ENCODE data around the gene SLC1A2. TPM values are rescaled to one million over a fixed set of nuclear protein-coding genes. Genes with fewer than 3 reads are reported as not detected.

Gene SLC1A2
- total RNA-seq, 4 donors from 2014 or later, result 0.22 to 0.60 (median 0.41) TPM

GRCh38 chr11:35282221-35282882 is 137.0 kb downstream of the SLC1A2 start:
- H3K27ac ChIP-seq, result peak overlapping the region in 2 of 4 donors; percentile 30 to 56
- H3K4me1 ChIP-seq, result no peaks in the 10 kb centered on the region
- no peaks in the 10 kb centered on the region for H3K9me3 ChIP-seq
- TF ChIP-seq CTCF (IDR thresholded peaks at IDR 0.05), result no peak
- TF ChIP-seq POLR2A (IDR thresholded peaks at IDR 0.05), result no peak
- TF ChIP-seq EP300 (IDR thresholded peaks at IDR 0.05), result no peak
- H3K36me3 ChIP-seq, result no peaks in the 10 kb centered on the region
- H3K27me3 ChIP-seq, result no peaks in the 10 kb centered on the region
- DNase-seq (ENCODE audit: low spot score in 2 of 2), result no peak
- WGBS, 2 donors, result 66 to 72% methylated on average over 2 of the region's 2 CpGs
- H3K4me3 ChIP-seq, result no peak overlapping the region

- Histone ChIP-seq H3K27me3 (no peaks in the 10 kb centered on the region), H3K36me3 (no peaks in the 10 kb centered on the region), H3K27ac (peak overlapping the region in 2 of 4 donors; percentile 34 to 56), H3K9me3 (no peaks in the 10 kb centered on the region), H3K4me3 (no peak overlapping the region), H3K4me1 (peaks cover 0 to 4% (median 2%) of the 10 kb centered on the region in 4 donors)
- no peak for DNase-seq (ENCODE audit: low spot score in 2 of 2)
- WGBS, 2 donors, result 75 to 77% methylated on average over 5 of the region's 5 CpGs
- TF ChIP-seq EP300 (IDR thresholded peaks at IDR 0.05) (peak in 1 of 2 donors; percentile 43), POLR2A (IDR thresholded peaks at IDR 0.05) (no peak)
These were observed 138.1 kb downstream of the SLC1A2 start for GRCh38 chr11:35281169-35281688.

DNA sequence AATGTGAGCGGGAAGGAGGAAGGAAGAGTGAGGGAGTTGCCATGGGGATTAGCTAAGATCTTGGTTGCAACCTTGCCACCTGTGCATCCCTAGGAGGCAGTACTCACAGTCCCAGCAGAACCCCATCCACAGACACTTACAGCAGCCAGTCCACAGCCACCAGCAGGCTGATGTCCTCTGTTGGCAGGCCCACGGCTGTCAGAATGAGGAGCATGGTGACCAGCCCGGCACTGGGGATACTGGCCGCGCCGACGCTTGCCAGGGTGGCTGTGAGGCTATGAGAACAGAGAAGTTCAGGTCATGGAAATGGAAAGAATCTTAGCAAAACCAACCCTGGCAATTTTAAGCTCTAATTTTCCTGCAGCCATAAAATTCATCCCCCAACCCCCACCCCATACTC is 138.6 kb downstream of the SLC1A2 start:
- H3K27ac ChIP-seq, result peak overlapping the region in 2 of 4 donors; percentile 34 to 56
- H3K4me1 ChIP-seq, result peaks cover 0 to 9% (median 3%) of the 10 kb centered on the region in 4 donors
- H3K9me3 ChIP-seq, result no peaks in the 10 kb centered on the region
- DNase-seq (ENCODE audit: low spot score in 2 of 2), result no peak
- TF ChIP-seq EP300 (IDR thresholded peaks at IDR 0.05), result no peak
- no peak for TF ChIP-seq POLR2A (IDR thresholded peaks at IDR 0.05)
- TF ChIP-seq CTCF (IDR thresholded peaks at IDR 0.05), result no peak
- H3K27me3 ChIP-seq, result no peaks in the 10 kb centered on the region
- no peak overlapping the region for H3K4me3 ChIP-seq
- H3K36me3 ChIP-seq, result no peaks in the 10 kb centered on the region
- WGBS, 2 donors, result 95 to 97% methylated on average over 7 of the region's 7 CpGs

- no peak for TF ChIP-seq CTCF (IDR thresholded peaks at IDR 0.05)
- no peak for TF ChIP-seq EP300 (IDR thresholded peaks at IDR 0.05)
- TF ChIP-seq POLR2A (IDR thresholded peaks at IDR 0.05), result no peak
- Histone ChIP-seq H3K4me3 (no peak overlapping the region), H3K27ac (no peak overlapping the region), H3K9me3 (no peaks in the 10 kb centered on the region), H3K27me3 (no peaks in the 10 kb centered on the region), H3K4me1 (peaks cover 0 to 21% (median 8%) of the 10 kb centered on the region in 4 donors), H3K36me3 (no peaks in the 10 kb centered on the region)
- no peak for DNase-seq (ENCODE audit: low spot score in 2 of 2)
- WGBS, 2 donors, result 92 to 94% methylated on average over 2 of the region's 2 CpGs
These were observed 141.5 kb downstream of the SLC1A2 start for GRCh38 chr11:35277827-35278226.

GRCh38 chr11:35276396-35277145 is 142.8 kb downstream of the SLC1A2 start:
- H3K27ac ChIP-seq, result peak overlapping the region in 1 of 4 donors; percentile 45
- no peaks in the 10 kb centered on the region for H3K27me3 ChIP-seq
- TF ChIP-seq EP300 (IDR thresholded peaks at IDR 0.05), result no peak
- TF ChIP-seq CTCF (IDR thresholded peaks at IDR 0.05), result no peak
- TF ChIP-seq POLR2A (IDR thresholded peaks at IDR 0.05), result no peak
- no peak overlapping the region for H3K4me3 ChIP-seq
- no peak for DNase-seq (ENCODE audit: low spot score in 2 of 2)
- 88 to 91% methylated on average over 2 of the region's 2 CpGs for WGBS, 2 donors
- no peaks in the 10 kb centered on the region for H3K9me3 ChIP-seq
- no peaks in the 10 kb centered on the region for H3K36me3 ChIP-seq
- peaks cover 0 to 21% (median 8%) of the 10 kb centered on the region in 4 donors for H3K4me1 ChIP-seq
